Muscle of back (tissue), 13 donors: ENCODE data around the gene NEAT1. TPM values are rescaled to one million over a fixed set of nuclear protein-coding genes. Genes with fewer than 3 reads are reported as not detected.

Experiments
- DNase-seq, 3 donors: peaks; one replicate each; pipeline versions ENCODE4 v3.0.0 to v3.0.0-alpha.2; 2013
- long read RNA-seq, 9 donors: transcript quantifications; one replicate each; lab custom pipeline, GENCODE V29; 2026
- polyA plus RNA-seq, 10 donors: library from polyadenylated mRNA; unstranded; fragments of 120-200 nt; gene quantifications; one replicate each; pipeline ENCODE4 v1.2.1, GENCODE V29; 2013; ENCODE audit not compliant: insufficient read length in 10 of 10

NEAT1 gene
- 100 to 1,000 TPM in 3 of 10 donors, 10 to 100 TPM in 7; 39.4 to 242 (median 61.8) TPM for polyA plus RNA-seq
- long read RNA-seq, donor 1, full-length matches to known transcripts, result 17 of 17 reads
- long read RNA-seq, donor 1, partial matches to known transcripts, result 0 of 17 reads
- long read RNA-seq, donor 1, other reads (novel, unspliced or antisense), result 0 of 17 reads
- long read RNA-seq, donor 2, full-length matches to known transcripts, result 41 of 41 reads
- long read RNA-seq, donor 2, partial matches to known transcripts, result 0 of 41 reads
- long read RNA-seq, donor 2, other reads (novel, unspliced or antisense), result 0 of 41 reads
- long read RNA-seq, donor 3, full-length matches to known transcripts, result 1 of 1 reads
- long read RNA-seq, donor 3, partial matches to known transcripts, result 0 of 1 reads
- long read RNA-seq, donor 3, other reads (novel, unspliced or antisense), result 0 of 1 reads
- long read RNA-seq, donor 4, full-length matches to known transcripts, result 17 of 17 reads
- long read RNA-seq, donor 4, partial matches to known transcripts, result 0 of 17 reads
- long read RNA-seq, donor 4, other reads (novel, unspliced or antisense), result 0 of 17 reads
- long read RNA-seq, donor 5, full-length matches to known transcripts, result 39 of 39 reads
- long read RNA-seq, donor 5, partial matches to known transcripts, result 0 of 39 reads
- long read RNA-seq, donor 5, other reads (novel, unspliced or antisense), result 0 of 39 reads
- long read RNA-seq, donor 6, full-length matches to known transcripts, result 24 of 24 reads
- long read RNA-seq, donor 6, partial matches to known transcripts, result 0 of 24 reads
- long read RNA-seq, donor 6, other reads (novel, unspliced or antisense), result 0 of 24 reads
- long read RNA-seq, donor 7, full-length matches to known transcripts, result 62 of 62 reads
- long read RNA-seq, donor 7, partial matches to known transcripts, result 0 of 62 reads
- long read RNA-seq, donor 7, other reads (novel, unspliced or antisense), result 0 of 62 reads
- long read RNA-seq, donor 8, full-length matches to known transcripts, result 15 of 15 reads
- long read RNA-seq, donor 8, partial matches to known transcripts, result 0 of 15 reads
- long read RNA-seq, donor 8, other reads (novel, unspliced or antisense), result 0 of 15 reads
- long read RNA-seq, donor 9, full-length matches to known transcripts, result 8 of 8 reads
- long read RNA-seq, donor 9, partial matches to known transcripts, result 0 of 8 reads
- long read RNA-seq, donor 9, other reads (novel, unspliced or antisense), result 0 of 8 reads

DNA sequence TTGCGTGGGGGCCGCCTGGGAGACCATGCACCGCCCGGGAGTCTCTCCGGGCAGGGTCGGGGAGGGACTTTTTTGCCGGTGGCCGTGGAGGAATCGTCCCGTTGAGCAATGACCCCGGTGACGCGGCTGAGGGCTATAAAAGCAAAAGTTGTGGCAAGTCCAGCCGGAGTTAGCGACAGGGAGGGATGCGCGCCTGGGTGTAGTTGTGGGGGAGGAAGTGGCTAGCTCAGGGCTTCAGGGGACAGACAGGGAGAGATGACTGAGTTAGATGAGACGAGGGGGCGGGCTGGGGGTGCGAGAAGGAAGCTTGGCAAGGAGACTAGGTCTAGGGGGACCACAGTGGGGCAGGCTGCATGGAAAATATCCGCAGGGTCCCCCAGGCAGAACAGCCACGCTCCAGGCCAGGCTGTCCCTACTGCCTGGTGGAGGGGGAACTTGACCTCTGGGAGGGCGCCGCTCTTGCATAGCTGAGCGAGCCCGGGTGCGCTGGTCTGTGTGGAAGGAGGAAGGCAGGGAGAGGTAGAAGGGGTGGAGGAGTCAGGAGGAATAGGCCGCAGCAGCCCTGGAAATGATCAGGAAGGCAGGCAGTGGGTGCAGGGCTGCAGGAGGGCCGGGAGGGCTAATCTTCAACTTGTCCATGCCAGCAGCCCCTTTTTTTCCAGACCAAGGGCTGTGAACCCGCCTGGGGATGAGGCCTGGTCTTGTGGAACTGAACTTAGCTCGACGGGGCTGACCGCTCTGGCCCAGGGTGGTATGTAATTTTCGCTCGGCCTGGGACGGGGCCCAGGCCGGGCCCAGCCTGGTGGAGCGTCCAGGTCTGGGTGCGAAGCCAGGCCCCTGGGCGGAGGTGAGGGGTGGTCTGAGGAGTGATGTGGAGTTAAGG is at the start of gene NEAT1:
NEAT1 (plus strand) TSS at position 166 of the 883 bp plus-strand sequence.
- DNase-seq, result peak; percentile 94 to 95 (median 95)

DNA sequence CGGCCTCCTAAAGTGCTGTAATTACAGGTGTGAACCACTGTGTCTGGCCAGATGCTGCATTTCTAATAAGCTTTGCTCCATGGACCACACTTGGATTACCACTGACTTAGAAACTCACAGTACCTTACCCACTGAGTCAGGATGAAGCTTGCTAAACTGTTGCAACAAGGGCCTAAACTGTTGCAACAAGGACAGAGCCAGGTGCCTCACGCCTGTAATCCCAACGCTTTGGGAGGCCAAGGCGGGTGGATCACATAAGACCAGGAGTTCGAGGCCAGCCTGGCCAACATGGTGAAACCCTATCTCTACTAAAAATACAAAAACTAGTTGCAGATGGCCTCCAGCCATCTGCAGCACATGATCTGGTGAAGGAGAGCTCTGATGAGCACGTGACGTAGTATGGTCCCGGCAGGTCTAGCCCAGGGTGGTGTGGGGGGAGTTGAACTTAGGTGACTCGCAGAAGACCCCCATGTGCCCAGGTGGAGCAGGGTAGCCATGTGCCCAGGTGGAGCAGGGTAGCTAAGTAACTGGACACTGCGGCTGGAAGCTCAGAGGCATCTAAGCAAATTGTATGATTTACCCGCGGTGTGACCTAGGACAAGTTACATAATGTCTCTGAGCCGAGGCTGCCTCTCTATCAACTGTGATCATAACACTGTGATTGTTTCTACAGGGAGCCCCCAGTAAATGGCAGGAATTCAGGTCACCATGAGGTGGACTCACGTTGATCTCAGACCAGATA is 48.6 kb upstream of the NEAT1 start:
- no peak for DNase-seq

DNA sequence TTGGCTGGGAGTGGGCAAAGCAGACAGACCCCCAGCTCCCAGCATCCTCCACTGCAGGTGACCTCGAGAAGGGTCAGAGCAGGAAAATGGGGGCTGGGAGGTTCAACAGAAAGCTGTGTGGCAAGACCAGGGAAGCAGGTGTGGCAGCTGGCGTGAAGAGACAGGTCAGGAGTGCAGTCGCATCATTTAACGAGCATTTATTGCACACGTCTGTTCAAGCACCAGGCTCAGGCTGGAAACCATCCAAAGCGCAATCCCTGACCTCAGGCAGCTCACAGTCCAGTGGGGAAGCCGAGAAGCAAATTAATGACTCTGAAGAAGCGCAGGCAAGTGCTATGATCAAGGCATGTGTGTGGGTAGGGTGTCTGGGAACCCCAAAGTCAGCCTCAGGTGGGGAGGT is 47.6 kb upstream of the NEAT1 start:
- DNase-seq, result no peak

DNA sequence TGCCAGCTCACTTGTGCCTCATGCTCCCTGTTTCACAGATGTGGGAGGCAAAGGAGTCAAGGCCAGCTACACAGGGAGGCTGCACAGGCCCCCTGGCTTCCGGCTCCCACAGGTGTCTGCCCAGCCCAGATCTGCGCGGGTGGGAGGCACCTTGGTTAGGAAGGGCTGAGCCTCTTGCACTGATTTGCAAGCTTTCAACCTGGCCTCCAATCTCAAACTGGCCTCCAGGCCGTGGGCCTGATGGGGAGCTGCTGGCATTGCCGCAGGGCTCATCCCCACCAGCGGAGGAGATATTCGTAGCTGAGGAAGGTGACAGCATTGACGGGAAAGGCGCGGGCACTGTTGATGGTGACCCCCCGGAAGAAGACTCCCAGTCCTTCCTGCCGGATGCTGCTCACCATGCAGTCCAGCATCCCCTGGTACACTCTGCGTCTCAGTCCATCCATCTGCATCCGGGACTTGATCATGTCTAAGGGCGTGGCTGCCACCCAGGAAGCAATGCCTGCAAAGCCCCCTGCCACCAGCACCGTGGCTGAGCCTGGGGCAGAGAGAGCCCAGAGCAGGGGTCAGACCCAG is 46.4 kb upstream of the NEAT1 start:
- DNase-seq, result no peak

DNA sequence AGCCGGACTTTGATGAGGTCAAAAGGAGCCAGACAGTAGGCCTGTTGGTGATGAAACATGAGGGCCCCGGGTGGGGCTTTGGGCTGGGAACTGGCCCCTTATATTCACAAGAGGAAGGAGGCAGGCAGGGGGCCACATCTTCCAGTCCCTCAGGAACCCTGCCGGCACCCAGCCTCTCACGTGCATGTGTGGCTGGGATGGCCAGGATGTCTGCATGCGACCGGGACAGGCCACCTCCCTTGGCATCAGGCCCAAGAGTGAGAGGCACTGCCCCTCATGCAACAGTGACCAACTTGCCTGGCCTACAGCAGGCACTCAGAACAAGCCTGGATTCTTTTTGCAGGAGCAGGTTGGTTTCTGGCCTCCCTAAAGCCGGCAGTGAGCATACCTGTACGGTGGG is 45.6 kb upstream of the NEAT1 start:
- DNase-seq, result no peak

DNA sequence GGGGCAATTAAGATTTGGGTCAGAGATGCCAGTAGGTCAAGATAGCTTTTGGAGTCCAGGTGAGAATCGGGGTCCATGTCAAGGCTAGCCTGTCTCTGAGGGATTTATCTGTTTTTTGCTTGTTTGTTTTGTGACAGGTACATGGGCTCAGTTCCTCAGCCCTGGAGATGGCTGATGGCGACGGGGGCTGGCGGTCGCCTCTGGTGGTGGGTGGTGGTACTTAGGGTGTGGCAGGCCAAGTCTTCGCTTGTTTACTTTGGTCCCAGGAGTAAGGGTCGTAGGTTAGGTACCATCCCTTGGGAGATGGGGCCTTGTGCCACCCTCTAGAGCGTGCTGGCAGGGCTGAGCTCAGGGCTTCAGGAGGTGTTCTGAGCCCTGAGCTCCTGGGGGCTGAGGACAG is 44.8 kb upstream of the NEAT1 start:
- no peak for DNase-seq

DNA sequence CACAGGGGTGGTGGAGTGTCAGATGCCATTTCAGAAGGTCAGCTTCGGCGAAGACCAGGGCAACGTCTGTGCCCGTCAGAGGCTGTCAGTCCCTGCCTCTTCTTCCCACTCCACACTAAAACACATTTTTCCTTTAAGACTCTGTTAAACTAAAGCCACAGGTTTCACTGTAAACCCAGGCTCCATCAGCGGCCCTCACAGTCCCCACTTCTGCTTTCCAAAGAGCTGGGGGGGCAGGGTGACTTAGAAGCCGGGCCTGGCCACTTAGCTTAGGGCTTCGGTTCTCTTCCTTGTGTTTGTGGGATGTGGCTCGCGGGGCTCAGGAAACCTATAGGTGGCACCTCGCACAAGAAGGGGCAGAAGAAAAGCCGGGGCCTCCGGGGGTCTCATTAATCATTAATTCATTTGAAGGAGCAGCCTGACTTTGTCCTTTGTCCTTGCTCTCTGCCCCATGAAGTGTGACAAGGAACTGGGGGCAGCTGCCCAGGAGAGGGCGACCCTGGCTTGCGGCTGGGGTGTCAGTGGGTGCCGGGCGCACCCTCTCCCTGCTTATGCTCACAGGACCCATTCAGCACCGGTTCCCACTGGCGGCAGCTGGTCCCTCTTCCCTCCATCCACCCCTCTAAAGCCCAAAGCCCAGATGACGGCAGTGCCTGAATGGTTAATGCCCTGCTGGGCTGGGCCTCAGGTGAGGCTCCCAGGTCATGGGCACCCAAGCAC is 44.2 kb upstream of the NEAT1 start:
- no peak for DNase-seq

DNA sequence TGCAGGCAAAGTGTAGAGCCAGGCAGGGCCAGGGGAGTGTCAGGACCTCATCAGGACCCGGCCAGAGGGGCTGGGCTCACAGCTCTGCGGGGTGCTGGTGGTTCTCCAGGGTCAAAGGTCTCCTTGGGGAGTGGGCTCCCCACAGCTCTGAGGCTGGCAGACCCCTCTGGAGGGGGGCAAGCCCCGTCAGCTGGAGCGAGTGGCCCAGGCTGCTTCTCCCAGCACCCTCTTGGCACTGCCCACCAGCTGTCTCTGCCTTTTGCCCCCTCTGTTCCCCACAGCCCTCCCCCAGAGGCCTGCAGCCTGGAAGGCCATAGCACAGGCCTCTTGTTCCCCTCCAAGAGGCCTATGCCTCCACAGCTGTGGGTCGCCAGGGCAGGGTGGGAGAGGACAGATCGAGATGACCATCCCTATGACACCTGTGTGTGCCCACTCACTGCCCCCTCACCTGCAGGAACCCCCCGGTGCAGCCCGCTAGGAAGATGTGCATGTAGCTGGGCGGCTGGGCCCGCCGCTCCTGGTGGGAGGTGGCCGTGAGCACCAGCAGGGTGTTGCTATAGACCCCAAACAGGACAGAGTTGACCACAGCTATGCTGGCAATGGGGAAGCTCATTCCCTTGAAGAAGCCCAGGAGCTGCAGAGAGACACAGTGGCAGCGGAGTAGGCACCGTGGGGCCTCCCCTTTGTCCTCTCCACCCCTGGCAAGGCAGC is 43.5 kb upstream of the NEAT1 start:
- DNase-seq, result no peak

DNA sequence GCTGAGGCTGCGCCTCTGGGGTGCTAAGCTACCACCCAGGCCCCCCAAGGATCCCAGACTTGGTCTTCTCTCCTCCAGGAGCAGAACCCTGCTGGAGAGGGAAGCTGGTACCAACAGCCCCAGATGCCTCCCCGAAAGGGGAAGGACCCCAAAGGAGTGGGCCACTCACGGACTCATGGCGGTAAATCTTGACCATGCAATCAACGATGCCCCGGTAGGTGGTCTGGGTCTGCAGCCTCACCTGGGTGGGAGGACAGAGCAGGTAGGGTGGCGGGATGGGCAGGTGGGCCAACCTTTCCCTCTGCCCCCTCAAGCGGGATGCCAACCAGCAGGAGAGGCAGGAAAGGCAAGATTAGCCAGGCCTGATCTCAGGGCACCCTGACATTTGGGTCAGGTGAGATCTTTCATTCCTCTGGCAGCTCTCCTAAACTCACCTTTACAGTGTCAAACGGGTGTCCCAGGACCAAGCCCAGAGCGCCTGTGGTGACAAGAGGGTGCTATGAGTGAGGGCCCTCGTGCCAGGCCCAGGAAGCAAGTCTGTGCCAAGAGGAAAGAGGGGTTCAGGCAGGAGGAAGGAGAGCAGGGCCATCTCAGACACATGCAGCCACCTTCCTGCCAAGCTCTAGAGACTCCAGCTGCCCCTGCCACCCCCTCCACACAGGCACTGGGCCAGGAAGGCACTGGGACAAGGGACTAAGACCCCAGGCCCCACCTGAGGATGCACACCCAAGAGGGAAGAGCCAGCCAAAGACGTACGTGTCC is 42.7 kb upstream of the NEAT1 start:
- no peak for DNase-seq

DNA sequence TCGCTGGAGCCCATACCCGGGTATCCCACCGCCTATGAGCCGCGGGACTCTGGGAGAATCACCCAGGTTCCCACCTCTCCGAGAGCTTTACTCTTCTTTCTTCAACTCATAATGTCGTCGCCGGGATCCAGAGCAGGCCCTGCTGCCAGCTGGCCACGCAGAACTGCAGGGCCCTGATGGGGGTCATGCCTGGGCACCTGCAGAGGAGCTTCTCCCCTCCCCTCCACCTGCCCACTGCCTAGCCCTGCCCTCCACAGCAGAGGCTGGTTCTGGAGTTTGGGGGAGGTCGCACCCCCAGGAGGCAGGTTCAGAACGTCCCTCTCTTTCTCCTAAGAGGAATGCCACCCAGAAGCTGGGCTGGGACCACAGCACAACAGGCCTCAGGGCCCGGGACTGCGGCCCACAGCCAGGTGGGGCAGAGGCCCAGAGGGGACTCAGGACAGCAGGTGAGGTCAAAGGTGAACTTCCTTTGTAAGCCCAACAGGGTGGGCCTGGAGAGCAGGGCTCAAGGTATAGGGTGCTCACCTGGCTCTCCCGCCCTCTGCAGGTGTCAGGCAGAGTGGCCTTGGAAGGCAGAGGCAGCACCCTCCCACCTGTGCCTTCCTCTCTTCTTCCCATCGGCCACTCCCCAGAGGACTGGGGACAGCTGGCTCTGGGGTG is 42.0 kb upstream of the NEAT1 start:
- DNase-seq, result no peak

DNA sequence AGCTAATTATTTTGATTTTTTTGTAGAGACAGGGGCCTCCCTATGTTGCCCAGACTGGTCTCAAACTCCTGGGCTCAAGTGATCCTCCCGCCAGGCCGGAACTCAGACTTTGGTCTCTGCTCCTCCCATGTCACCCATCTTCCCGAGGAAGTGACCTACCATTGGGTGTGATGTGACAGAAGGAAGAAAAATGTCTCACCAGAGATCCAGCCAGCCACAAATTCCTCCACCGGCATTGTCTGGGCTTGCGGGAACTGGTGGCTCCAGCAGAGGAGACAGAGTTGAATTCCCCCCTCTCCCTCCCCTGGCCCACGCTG is 40.9 kb upstream of the NEAT1 start:
- DNase-seq, result peak in 1 of 3 donors; percentile 56

DNA sequence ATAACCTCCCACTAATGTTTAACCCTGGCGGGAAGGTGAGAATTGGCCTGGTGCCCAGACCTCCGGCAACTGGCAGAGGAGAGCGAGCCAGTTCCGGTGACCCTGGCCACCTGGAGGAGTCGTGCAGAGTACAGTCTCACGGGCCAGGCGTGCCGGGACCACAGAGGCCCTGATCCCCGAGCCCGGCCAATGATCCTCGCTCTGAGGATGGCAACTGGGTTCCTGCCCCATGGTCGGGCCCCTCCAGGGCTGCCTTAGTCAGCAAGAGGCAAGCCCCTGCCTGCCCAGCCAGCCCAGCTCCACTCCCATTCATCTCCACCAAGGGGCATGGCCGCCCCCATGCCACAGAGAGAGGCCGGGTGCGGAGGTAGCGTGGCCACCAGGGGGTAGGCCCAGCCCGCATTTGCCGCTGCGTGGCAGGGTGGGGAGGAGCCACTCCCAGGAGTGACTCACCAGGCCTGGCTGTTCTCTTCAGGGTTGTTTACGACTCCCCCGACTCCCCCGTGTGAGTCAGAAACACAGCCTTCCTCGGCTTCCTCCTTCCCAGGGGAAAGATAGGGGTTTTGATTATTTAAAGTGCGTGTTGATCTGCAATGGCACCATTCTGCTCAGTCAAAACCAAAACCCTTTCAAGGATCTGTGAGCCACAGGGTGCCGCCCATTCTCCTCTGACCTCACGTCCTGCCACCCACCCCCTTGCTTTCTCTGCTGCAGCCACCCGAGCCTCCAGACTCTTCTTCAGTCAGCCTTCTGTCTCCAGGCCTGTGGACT is 40.4 kb upstream of the NEAT1 start, which contains the start of gene SLC25A45:
SLC25A45 (minus strand) TSS at position 614 of the 771 bp plus-strand sequence. CDS start 695 bp downstream, outside the sequence.
- peak; percentile 81 to 97 (median 93) for DNase-seq

DNA sequence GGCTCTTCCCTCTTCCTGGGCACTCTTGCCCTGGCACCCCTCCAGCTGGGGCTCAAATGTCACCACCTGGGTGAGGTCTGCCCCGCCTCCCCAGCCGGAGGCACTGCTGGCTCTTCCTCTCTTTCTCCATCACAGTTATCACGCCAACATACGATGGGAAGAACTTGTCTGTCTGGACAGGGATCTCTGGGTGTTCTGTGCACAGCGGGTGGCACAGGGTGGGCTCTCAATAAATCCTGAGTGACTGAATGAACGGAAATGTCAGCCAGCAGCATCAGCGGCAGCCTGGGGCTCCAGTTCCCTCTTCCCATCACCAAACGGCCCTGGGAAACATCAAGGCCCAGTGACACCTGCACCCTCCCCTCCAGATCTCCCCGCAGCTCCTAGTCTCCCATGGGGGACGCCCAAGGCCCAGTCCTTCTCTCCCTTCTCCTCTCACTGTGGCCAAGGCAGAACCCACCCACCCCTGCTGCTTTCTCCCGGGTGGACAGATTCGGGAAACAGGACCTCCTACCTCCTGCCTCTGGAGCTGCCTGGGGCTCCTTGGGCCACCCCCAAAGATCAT is 39.7 kb upstream of the NEAT1 start:
- no peak for DNase-seq

DNA sequence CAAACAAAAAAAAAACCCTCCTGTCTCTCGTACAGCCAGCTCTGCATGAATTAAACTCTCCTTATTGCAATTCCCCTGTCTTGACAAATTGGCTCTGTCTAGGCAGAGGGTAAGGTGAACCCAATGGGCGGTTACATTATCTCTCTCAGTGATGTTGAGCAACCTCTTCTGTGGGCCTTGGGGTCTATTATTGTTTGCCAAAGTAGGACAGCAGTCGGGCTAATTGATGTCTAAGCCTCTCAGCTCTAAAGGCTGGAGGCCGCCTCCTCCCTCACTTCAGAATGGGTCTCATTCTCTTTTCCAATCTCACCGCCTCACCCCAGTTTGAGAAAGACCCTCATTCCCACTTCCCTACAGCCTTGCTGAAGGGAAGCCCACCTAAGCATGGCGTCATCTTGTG is 38.8 kb upstream of the NEAT1 start:
- DNase-seq, result no peak

DNA sequence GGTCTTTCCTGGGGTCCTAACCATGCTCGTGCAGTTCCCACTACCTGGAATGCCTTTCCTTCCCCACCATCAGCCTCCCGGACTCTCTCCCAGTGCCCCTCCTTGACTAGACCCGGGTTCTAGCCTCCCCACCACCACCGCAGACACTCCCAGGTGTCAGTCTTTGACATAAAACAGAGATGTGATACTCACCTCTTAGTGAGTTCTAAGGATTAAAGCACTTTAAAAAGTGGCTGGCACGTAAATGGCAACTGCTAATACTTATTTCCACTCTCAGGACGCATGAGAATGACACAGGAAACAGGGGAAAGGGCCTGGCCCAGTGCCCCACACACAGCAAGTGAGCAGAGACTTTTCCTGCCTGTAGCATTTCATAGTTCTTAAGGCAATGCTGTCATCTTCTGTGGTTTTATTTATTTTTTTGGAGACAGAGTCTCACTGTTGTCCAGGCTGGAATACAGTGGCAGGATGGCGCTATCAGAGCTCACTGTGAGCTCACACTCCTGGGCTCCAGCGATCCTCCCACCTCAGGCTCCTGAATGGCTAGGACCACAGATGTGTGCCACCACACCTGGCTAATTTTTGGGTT is 38.2 kb upstream of the NEAT1 start:
- no peak for DNase-seq
